ENCODE data around the gene PPP4R1. TPM values are rescaled to one million over a fixed set of nuclear protein-coding genes. Genes with fewer than 3 reads are reported as not detected.

Gene PPP4R1
- total RNA-seq, 1 donor from 2014 or later, result 132 TPM

DNA sequence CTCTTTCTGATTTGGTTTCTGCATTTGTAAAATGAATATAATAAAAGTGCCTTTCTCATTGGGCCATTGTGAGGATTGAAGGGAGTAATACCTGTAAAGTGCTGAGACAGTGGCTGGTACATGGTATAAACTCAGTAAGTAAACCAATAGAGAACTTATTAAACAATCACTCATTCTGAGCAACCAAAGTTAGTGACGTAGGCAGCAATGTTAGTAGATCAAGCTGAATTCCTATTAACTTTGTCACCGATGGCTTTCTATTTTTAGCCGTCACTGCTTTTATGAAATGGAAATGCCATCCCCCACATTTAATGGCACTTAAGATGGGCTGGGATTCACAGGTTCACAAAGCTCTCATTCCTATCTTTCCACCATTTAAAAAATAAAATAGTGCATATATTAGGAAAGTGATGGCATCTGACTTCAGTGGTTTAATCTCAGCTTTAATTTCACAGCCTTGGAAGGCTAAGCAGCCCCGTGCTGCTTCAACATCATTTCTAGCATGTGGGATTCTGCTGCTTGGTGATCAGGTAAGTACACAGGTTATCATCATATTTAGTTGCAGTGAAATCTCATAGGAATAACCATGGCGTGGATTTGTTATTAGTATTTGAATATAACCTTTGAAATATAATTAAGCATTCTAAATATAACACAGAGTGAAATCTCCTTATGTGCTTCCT is 17.6 kb upstream of the PPP4R1 start:
- H3K27me3 ChIP-seq (ENCODE audit: insufficient read depth, low read length), result no peaks in the 10 kb centered on the region
- no peak overlapping the region for H3K4me3 ChIP-seq (ENCODE audit: insufficient read depth, low read depth, low read length)
- peak overlapping the region; percentile 67 for H3K27ac Mint-ChIP-seq (ENCODE audit: unreplicated experiment)
- H3K4me1 ChIP-seq (ENCODE audit: insufficient read depth, low read length), result peaks cover 20% of the 10 kb centered on the region
- TF ChIP-seq EZH2 (IDR thresholded peaks at IDR 0.05; ENCODE audit: insufficient read depth, low read length), result no peak
- TF ChIP-seq, protein P1, sequence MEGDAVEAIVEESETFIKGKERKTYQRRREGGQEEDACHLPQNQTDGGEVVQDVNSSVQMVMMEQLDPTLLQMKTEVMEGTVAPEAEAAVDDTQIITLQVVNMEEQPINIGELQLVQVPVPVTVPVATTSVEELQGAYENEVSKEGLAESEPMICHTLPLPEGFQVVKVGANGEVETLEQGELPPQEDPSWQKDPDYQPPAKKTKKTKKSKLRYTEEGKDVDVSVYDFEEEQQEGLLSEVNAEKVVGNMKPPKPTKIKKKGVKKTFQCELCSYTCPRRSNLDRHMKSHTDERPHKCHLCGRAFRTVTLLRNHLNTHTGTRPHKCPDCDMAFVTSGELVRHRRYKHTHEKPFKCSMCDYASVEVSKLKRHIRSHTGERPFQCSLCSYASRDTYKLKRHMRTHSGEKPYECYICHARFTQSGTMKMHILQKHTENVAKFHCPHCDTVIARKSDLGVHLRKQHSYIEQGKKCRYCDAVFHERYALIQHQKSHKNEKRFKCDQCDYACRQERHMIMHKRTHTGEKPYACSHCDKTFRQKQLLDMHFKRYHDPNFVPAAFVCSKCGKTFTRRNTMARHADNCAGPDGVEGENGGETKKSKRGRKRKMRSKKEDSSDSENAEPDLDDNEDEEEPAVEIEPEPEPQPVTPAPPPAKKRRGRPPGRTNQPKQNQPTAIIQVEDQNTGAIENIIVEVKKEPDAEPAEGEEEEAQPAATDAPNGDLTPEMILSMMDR (IDR thresholded peaks at IDR 0.05; ENCODE audit: insufficient read depth, low read depth, low read length), result no peak
- no peak overlapping the region for H3K4me3 Mint-ChIP-seq (ENCODE audit: unreplicated experiment)
- H3K9ac ChIP-seq (ENCODE audit: low read length), result no peak overlapping the region
- no peaks in the 10 kb centered on the region for H3K27me3 Mint-ChIP-seq (ENCODE audit: low read depth, unreplicated experiment)
- no peaks in the 10 kb centered on the region for H4K20me1 ChIP-seq (ENCODE audit: insufficient read depth, low read length)
- no peaks in the 10 kb centered on the region for H3K36me3 ChIP-seq (ENCODE audit: insufficient read depth, low read length)
- peaks cover 2% of the 10 kb centered on the region for H3K9me3 Mint-ChIP-seq (ENCODE audit: unreplicated experiment)
- H3K9me3 ChIP-seq (ENCODE audit: insufficient read depth, low read depth, low read length), result no peaks in the 10 kb centered on the region
- H3K4me1 Mint-ChIP-seq (ENCODE audit: low read depth, unreplicated experiment), result peaks cover 21% of the 10 kb centered on the region
- no peaks in the 10 kb centered on the region for H3K36me3 Mint-ChIP-seq (ENCODE audit: low read depth, unreplicated experiment)
- DNase-seq (ENCODE audit: low read depth) (peak; percentile 96), FAIRE-seq (peak; percentile 68)
- H3K79me2 ChIP-seq (ENCODE audit: insufficient read depth, low read length), result no peaks in the 10 kb centered on the region
- no peak overlapping the region for H2AFZ ChIP-seq (ENCODE audit: low read depth, low read length)
- H3K4me2 ChIP-seq (ENCODE audit: low read length), result peak overlapping the region; percentile 40
- H3K27ac ChIP-seq (ENCODE audit: low read depth, low read length), result peak overlapping the region; percentile 64

DNA sequence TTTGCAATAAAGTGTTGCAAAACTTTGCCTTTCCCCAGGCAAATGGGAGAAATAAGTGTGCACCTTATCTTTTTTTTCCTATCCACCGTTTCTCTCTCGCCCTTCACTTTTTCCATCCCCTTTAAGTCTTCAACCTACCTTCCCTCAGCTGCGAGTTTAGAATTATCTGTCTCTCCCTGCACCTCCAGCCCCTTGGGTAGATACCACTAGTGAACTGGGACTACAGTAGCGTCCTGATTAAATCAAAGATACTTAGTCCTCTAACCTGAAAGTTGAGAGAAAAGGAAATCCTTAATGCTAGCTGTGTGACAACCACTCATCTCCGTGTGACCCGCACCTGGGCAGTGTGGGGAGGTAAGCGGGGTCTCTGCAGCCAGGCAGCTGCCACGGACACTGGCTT is 16.1 kb upstream of the PPP4R1 start:
- Histone ChIP-seq H3K9me3 (ENCODE audit: insufficient read depth, low read depth, low read length) (no peaks in the 10 kb centered on the region), H3K27ac (ENCODE audit: low read depth, low read length) (no peak overlapping the region), H3K36me3 (ENCODE audit: insufficient read depth, low read length) (no peaks in the 10 kb centered on the region), H3K27me3 (ENCODE audit: insufficient read depth, low read length) (no peaks in the 10 kb centered on the region), H3K4me2 (ENCODE audit: low read length) (no peak overlapping the region), H4K20me1 (ENCODE audit: insufficient read depth, low read length) (no peaks in the 10 kb centered on the region), H3K9ac (ENCODE audit: low read length) (no peak overlapping the region), H3K4me1 (ENCODE audit: insufficient read depth, low read length) (peaks cover 20% of the 10 kb centered on the region), H3K4me3 (ENCODE audit: insufficient read depth, low read depth, low read length) (no peak overlapping the region), H2AFZ (ENCODE audit: low read depth, low read length) (no peak overlapping the region), H3K79me2 (ENCODE audit: insufficient read depth, low read length) (no peaks in the 10 kb centered on the region)
- TF ChIP-seq, protein P1 (IDR thresholded peaks at IDR 0.05; ENCODE audit: insufficient read depth, low read depth, low read length), result no peak
- TF ChIP-seq EZH2 (IDR thresholded peaks at IDR 0.05; ENCODE audit: insufficient read depth, low read length), result no peak
- Mint-ChIP-seq H3K4me1 (ENCODE audit: low read depth, unreplicated experiment) (peaks cover 25% of the 10 kb centered on the region), H3K4me3 (ENCODE audit: unreplicated experiment) (no peak overlapping the region), H3K27me3 (ENCODE audit: low read depth, unreplicated experiment) (no peaks in the 10 kb centered on the region), H3K27ac (ENCODE audit: unreplicated experiment) (no peak overlapping the region), H3K36me3 (ENCODE audit: low read depth, unreplicated experiment) (no peaks in the 10 kb centered on the region), H3K9me3 (ENCODE audit: unreplicated experiment) (no peaks in the 10 kb centered on the region)
- DNase-seq (ENCODE audit: low read depth) (no peak), FAIRE-seq (no peak)

DNA sequence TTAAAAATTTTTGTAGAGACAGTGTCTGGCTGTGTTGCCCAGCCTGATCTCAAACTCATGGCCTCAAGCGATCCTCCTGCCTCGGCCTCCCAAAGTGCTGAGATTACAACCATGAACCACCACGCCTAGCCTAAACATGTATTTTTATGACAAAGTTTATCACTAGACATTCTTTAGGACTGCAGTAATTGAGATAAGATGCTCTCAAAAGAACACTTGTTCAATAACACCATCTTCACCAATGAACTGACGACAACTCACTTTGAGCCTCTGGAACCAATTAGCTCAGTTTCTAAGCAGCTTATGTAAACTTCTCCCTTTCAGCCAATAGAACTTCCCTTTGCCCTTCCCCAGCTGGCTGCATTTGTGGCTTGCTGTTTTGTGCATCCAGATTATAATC is 15.3 kb upstream of the PPP4R1 start:
- Histone ChIP-seq H3K36me3 (ENCODE audit: insufficient read depth, low read length) (no peaks in the 10 kb centered on the region), H3K9me3 (ENCODE audit: insufficient read depth, low read depth, low read length) (no peaks in the 10 kb centered on the region), H3K79me2 (ENCODE audit: insufficient read depth, low read length) (no peaks in the 10 kb centered on the region), H3K4me1 (ENCODE audit: insufficient read depth, low read length) (peaks cover 20% of the 10 kb centered on the region), H4K20me1 (ENCODE audit: insufficient read depth, low read length) (no peaks in the 10 kb centered on the region), H3K4me2 (ENCODE audit: low read length) (no peak overlapping the region), H2AFZ (ENCODE audit: low read depth, low read length) (no peak overlapping the region), H3K27me3 (ENCODE audit: insufficient read depth, low read length) (no peaks in the 10 kb centered on the region), H3K4me3 (ENCODE audit: insufficient read depth, low read depth, low read length) (no peak overlapping the region), H3K27ac (ENCODE audit: low read depth, low read length) (no peak overlapping the region), H3K9ac (ENCODE audit: low read length) (no peak overlapping the region)
- Mint-ChIP-seq H3K36me3 (ENCODE audit: low read depth, unreplicated experiment) (no peaks in the 10 kb centered on the region), H3K4me3 (ENCODE audit: unreplicated experiment) (peak overlapping the region; percentile 5), H3K27me3 (ENCODE audit: low read depth, unreplicated experiment) (no peaks in the 10 kb centered on the region), H3K27ac (ENCODE audit: unreplicated experiment) (peak overlapping the region; percentile 12), H3K4me1 (ENCODE audit: low read depth, unreplicated experiment) (peaks cover 25% of the 10 kb centered on the region), H3K9me3 (ENCODE audit: unreplicated experiment) (no peaks in the 10 kb centered on the region)
- DNase-seq (ENCODE audit: low read depth) (peak; percentile 49), FAIRE-seq (peak; percentile 37)
- no peak for TF ChIP-seq EZH2 (IDR thresholded peaks at IDR 0.05; ENCODE audit: insufficient read depth, low read length)
- TF ChIP-seq, protein P1 (IDR thresholded peaks at IDR 0.05; ENCODE audit: insufficient read depth, low read depth, low read length), result no peak

All from astrocyte (in vitro differentiated cells and primary cell).